A549 (cell line): ENCODE data around the gene MYL6. TPM values are rescaled to one million over a fixed set of nuclear protein-coding genes. Genes with fewer than 3 reads are reported as not detected.

Source experiments
- ATAC-seq, 2 experiments: fragments of 200-7000 bp in 1 of 2; fragments of >200 bp in 1 of 2; cut with Nextera tagmentation in 1 of 2; cut with Tn5 transposase in 1 of 2; 3 replicates each; pipeline versions ENCODE4 v1.8.0 to v1.9.1; 2018 to 2020; ENCODE audit warnings: mild to moderate bottlenecking in 1 of 2, moderate library complexity in 1 of 2
- CTCF ChIA-PET: fragments of 300-600 bp; sonication (Branson Sonifier 250); formaldehyde crosslinking; extraction: SDS; loops from one replicate; lab custom pipeline; 2021; ENCODE audit warnings: antibody characterized with exemption, inconsistent platforms; lab: Yijun Ruan, JAX
- POLR2A ChIA-PET: fragments of 350-600 bp; formaldehyde crosslinking; extraction: SDS; loops from one replicate; lab custom pipeline; 2021; ENCODE audit warnings: antibody characterized with exemption, inconsistent platforms; lab: Yijun Ruan, JAX
- DNase-seq, 2 experiments: peaks; one replicate each; pipeline versions ENCODE4 v3.0.0 to v3.0.0-alpha.2; 2011 to 2016; ENCODE audit warnings: low read depth in 1 of 2, low spot score in 1 of 2
- FAIRE-seq: peaks from 2 replicates; lab custom pipeline; 2011; peaks lifted over from hg19 to GRCh38; lab: Jason Lieb, UNC
- H3K27ac ChIP-seq, 2 experiments: fragments of >200 bp; sonication (Bioruptor Twin); formaldehyde crosslinking; 3 replicates each; pipeline ENCODE4 v1.5.1; 2016 to 2017
- H3K4me1 ChIP-seq: fragments of >200 bp; sonication (Bioruptor Twin); formaldehyde crosslinking; 3 replicates; pipeline ENCODE4 v1.6.1; 2016
- H3K4me2 ChIP-seq: fragments of >200 bp; sonication (Bioruptor Twin); formaldehyde crosslinking; 3 replicates; pipeline ENCODE4 v1.6.1; 2016
- H3K4me3 ChIP-seq: fragments of >200 bp; sonication (Bioruptor Twin); formaldehyde crosslinking; 3 replicates; pipeline ENCODE4 v1.5.1; 2016
- H3K9me3 ChIP-seq: fragments of >200 bp; sonication (Bioruptor Twin); formaldehyde crosslinking; 3 replicates; pipeline ENCODE4 v1.6.1; 2016
- CBX2 ChIP-seq: fragments of 200-600 bp; sonication (generic); IDR thresholded peaks from 2 replicates; pipeline ENCODE4 v1.6.1; 2016; ENCODE audit warnings: low read depth, mild to moderate bottlenecking, borderline replicate concordance
- CHD2 ChIP-seq: fragments of 150-350 bp; IDR thresholded peaks from 2 replicates; pipeline ENCODE4 v1.6.1; 2014; ENCODE audit warnings: low read length; ENCODE audit not compliant: partially characterized antibody
- EHF ChIP-seq: fragments of 250-450 bp; sonication (Bioruptor Pico); IDR thresholded peaks from 2 replicates; pipeline ENCODE4 v1.5.0; 2020; ENCODE audit warnings: mild to moderate bottlenecking
- ELK1 ChIP-seq: fragments of 150-350 bp; IDR thresholded peaks from 2 replicates; pipeline ENCODE4 v1.6.1; 2014; ENCODE audit warnings: low read depth, mild to moderate bottlenecking, low read length
- ESRRA ChIP-seq: fragments of 150-350 bp; IDR thresholded peaks from 2 replicates; pipeline ENCODE4 v1.6.1; 2014; ENCODE audit warnings: mild to moderate bottlenecking, low read length, borderline replicate concordance
- FOXS1 ChIP-seq: fragments of 250-450 bp; sonication (Bioruptor Pico); IDR thresholded peaks from 2 replicates; pipeline ENCODE4 v1.5.0; 2020; ENCODE audit warnings: mild to moderate bottlenecking, moderate library complexity
- KDM5A ChIP-seq: fragments of 200-600 bp; sonication (generic); IDR thresholded peaks from 2 replicates; pipeline ENCODE4 v1.6.1; 2016; ENCODE audit warnings: antibody characterized with exemption, mild to moderate bottlenecking
- MAFK ChIP-seq: fragments of 450-650 bp; IDR thresholded peaks from 2 replicates; pipeline ENCODE4 v1.6.1; 2014; ENCODE audit not compliant: partially characterized antibody
- MAX ChIP-seq: IDR thresholded peaks from 2 replicates; pipeline ENCODE4 v1.6.1; 2012
- MYC ChIP-seq: IDR thresholded peaks from 2 replicates; pipeline ENCODE4 v1.6.1; 2012; ENCODE audit warnings: mild to moderate bottlenecking, inconsistent platforms, low read length, improper control_type of control experiment, borderline replicate concordance
- NPAS2 ChIP-seq: fragments of 250-450 bp; sonication (Bioruptor Pico); IDR thresholded peaks from 2 replicates; pipeline ENCODE4 v1.8.0; 2022; ENCODE audit warnings: mild to moderate bottlenecking, moderate library complexity, borderline replicate concordance
- POLR2AphosphoS2 ChIP-seq: conservative IDR thresholded peaks from 2 replicates; pipeline ENCODE4 v1.6.1; 2012; ENCODE audit warnings: low read length, improper control_type of control experiment, inconsistent platforms
- RCOR1 ChIP-seq: fragments of 150-350 bp; IDR thresholded peaks from 2 replicates; pipeline ENCODE4 v1.6.1; 2014; ENCODE audit warnings: antibody characterized with exemption, low read length, low read depth
- RFX5 ChIP-seq: fragments of 450-650 bp; IDR thresholded peaks from 2 replicates; pipeline ENCODE4 v1.7.1; 2014; ENCODE audit warnings: antibody characterized with exemption, mild to moderate bottlenecking, moderate library complexity
- SREBF2 ChIP-seq: fragments of 450-650 bp; IDR thresholded peaks from 2 replicates; pipeline ENCODE4 v1.6.1; 2014; ENCODE audit warnings: mild to moderate bottlenecking, moderate library complexity
- USF2 ChIP-seq: fragments of 450-650 bp; IDR thresholded peaks from 2 replicates; pipeline ENCODE4 v1.6.1; 2014; ENCODE audit warnings: antibody characterized with exemption
- ZC3H11A ChIP-seq: fragments of 450-650 bp; IDR thresholded peaks from 2 replicates; pipeline ENCODE4 v1.6.1; 2014; ENCODE audit warnings: antibody characterized with exemption, mild to moderate bottlenecking
- WGBS: methylation state at CpG from one replicate; pipeline ENCODE4 v1.1.6; 2017; ENCODE audit errors: missing lambda C conversion rate; 5-methylcytosine and 5-hydroxymethylcytosine counted together
- polyA plus RNA-seq, 4 experiments: library from polyadenylated mRNA; depleted of rRNA in 3 of 4; stranded (reverse); fragments of >200 nt; fragmentation: RNase III in 1 of 4; extraction: RNeasy Plus Mini Kit Qiagen cat#74134 plus additional on column Dnase treatment in 1 of 4; gene quantifications; 2 replicates in 3 of 4; 3 replicates in 1 of 4; pipeline ENCODE4 v1.2.3, GENCODE V29; 2011 to 2017
- TF ChIP-seq, protein P1 (sequence below): fragments of 200-600 bp; sonication (generic); IDR thresholded peaks from 2 replicates; pipeline ENCODE4 v1.6.1; 2016; ENCODE audit warnings: antibody characterized with exemption, mild to moderate bottlenecking, moderate library complexity
- TF ChIP-seq, protein P2 (sequence below): fragments of >200 bp; sonication (Bioruptor Twin); formaldehyde crosslinking; IDR thresholded peaks from 3 replicates; pipeline ENCODE4 v1.5.1; 2016
- TF ChIP-seq, protein P3 (sequence below): fragments of >200 bp; sonication (Bioruptor Twin); formaldehyde crosslinking; IDR thresholded peaks from 3 replicates; pipeline ENCODE4 v1.6.1; 2016

The MYL6 gene
- polyA plus RNA-seq, 2 of the 4 experiments (the other 2 are of a cell fraction), result 2,307 to 3,268 TPM

GRCh38 chr12:56154246-56154771 lies 3.9 kb upstream of the MYL6 start:
- CTCF ChIA-PET, result interaction anchor here (1.2 to 10.2 kb wide), 6 partner anchors 10 to 36 kb away, joined by 3 to 98 read pairs (median 12); partner anchors contain the start of genes ESYT1, SMARCC2 and ZC3H10

GRCh38 chr12:56154818-56155217 lies 3.3 kb upstream of the MYL6 start:
- TF ChIP-seq KDM5A (no peak), MAFK (no peak), ZC3H11A (no peak), RFX5 (no peak), RCOR1 (no peak), ESRRA (no peak), POLR2AphosphoS2 (no peak)
- Histone ChIP-seq H3K4me1 (peaks cover 24% of the 10 kb centered on the region), H3K4me2 (no peak overlapping the region), H3K27ac (no peak overlapping the region), H3K9me3 (no peaks in the 10 kb centered on the region), H3K4me3 (no peak overlapping the region)
- FAIRE-seq (no peak), DNase-seq (no peak), ATAC-seq (no peak)
- ChIA-PET CTCF (interaction anchor here (1.3 to 10.2 kb wide), 5 partner anchors 11 to 35 kb away, joined by 4 to 98 read pairs (median 19); partner anchors contain the start of genes ESYT1, SMARCC2 and ZC3H10), POLR2A (no interaction called here)
- WGBS, result 93% methylated on average over 5 of the region's 5 CpGs

More at GRCh38 chr12:56154246-56154771, 3.9 kb upstream of the MYL6 start:
- Histone ChIP-seq H3K9me3 (no peaks in the 10 kb centered on the region), H3K4me2 (no peak overlapping the region), H3K4me3 (no peak overlapping the region), H3K27ac (no peak overlapping the region), H3K4me1 (peaks cover 21% of the 10 kb centered on the region; the same call in 2 of the 3 replicates)
- no peak for DNase-seq
- POLR2A ChIA-PET, result interaction anchor here (0.6 kb wide), 1 partner anchor 13 kb away, joined by 4 read pairs; no protein-coding TSS in a partner anchor
- TF ChIP-seq ELK1 (no peak), FOXS1 (CRISPR knock-in tag) (no peak), CHD2 (no peak), USF2 (no peak), CBX2 (no peak), RFX5 (no peak)
- no peak for ATAC-seq
- no peak for FAIRE-seq
- WGBS, result 100% methylated on average over 1 of the region's 1 CpG

DNA sequence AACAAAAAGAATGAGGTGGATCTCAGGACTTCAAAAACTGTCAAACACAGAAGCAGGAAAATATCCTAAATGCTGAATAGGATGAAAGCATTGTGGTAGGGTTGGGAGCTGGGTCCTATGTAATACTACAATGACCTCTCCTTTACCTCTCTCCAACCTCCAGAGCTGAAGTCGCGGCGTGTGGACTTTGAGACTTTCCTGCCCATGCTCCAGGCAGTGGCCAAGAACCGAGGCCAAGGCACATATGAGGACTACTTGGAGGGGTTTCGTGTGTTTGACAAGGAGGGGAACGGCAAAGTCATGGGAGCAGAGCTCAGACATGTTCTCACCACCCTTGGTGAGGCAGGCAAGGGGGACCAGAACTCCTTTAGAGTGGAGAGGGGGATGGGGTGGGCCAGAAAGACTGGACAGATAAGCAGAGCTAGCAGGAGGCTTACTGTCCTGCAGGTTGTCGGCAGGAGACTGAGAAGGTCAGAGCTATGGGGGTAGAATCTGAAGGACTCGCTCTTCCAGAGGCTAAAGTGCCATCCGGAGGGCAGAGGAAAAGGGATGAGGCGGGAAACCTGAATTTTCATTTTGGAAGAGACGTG lies 2.8 kb upstream of the MYL6 start:
- no peak for ATAC-seq
- ChIA-PET POLR2A (no interaction called here), CTCF (interaction anchor here (1.8 to 10.2 kb wide), 4 partner anchors 11 to 36 kb away, joined by 5 to 98 read pairs (median 26); partner anchors contain the start of genes ESYT1, SMARCC2 and ZC3H10)
- Histone ChIP-seq H3K4me2 (no peak overlapping the region), H3K27ac (no peak overlapping the region), H3K4me3 (no peak overlapping the region), H3K4me1 (peaks cover 30% of the 10 kb centered on the region), H3K9me3 (no peaks in the 10 kb centered on the region)
- WGBS, result 83% methylated on average over 11 of the region's 11 CpGs
- TF ChIP-seq EHF (CRISPR knock-in tag), result no peak
- TF ChIP-seq, protein P1, sequence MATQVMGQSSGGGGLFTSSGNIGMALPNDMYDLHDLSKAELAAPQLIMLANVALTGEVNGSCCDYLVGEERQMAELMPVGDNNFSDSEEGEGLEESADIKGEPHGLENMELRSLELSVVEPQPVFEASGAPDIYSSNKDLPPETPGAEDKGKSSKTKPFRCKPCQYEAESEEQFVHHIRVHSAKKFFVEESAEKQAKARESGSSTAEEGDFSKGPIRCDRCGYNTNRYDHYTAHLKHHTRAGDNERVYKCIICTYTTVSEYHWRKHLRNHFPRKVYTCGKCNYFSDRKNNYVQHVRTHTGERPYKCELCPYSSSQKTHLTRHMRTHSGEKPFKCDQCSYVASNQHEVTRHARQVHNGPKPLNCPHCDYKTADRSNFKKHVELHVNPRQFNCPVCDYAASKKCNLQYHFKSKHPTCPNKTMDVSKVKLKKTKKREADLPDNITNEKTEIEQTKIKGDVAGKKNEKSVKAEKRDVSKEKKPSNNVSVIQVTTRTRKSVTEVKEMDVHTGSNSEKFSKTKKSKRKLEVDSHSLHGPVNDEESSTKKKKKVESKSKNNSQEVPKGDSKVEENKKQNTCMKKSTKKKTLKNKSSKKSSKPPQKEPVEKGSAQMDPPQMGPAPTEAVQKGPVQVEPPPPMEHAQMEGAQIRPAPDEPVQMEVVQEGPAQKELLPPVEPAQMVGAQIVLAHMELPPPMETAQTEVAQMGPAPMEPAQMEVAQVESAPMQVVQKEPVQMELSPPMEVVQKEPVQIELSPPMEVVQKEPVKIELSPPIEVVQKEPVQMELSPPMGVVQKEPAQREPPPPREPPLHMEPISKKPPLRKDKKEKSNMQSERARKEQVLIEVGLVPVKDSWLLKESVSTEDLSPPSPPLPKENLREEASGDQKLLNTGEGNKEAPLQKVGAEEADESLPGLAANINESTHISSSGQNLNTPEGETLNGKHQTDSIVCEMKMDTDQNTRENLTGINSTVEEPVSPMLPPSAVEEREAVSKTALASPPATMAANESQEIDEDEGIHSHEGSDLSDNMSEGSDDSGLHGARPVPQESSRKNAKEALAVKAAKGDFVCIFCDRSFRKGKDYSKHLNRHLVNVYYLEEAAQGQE, result no peak
- no peak for TF ChIP-seq MAX
- no peak for TF ChIP-seq NPAS2
- TF ChIP-seq, protein P2, sequence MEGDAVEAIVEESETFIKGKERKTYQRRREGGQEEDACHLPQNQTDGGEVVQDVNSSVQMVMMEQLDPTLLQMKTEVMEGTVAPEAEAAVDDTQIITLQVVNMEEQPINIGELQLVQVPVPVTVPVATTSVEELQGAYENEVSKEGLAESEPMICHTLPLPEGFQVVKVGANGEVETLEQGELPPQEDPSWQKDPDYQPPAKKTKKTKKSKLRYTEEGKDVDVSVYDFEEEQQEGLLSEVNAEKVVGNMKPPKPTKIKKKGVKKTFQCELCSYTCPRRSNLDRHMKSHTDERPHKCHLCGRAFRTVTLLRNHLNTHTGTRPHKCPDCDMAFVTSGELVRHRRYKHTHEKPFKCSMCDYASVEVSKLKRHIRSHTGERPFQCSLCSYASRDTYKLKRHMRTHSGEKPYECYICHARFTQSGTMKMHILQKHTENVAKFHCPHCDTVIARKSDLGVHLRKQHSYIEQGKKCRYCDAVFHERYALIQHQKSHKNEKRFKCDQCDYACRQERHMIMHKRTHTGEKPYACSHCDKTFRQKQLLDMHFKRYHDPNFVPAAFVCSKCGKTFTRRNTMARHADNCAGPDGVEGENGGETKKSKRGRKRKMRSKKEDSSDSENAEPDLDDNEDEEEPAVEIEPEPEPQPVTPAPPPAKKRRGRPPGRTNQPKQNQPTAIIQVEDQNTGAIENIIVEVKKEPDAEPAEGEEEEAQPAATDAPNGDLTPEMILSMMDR, result no peak
- TF ChIP-seq, protein P3, sequence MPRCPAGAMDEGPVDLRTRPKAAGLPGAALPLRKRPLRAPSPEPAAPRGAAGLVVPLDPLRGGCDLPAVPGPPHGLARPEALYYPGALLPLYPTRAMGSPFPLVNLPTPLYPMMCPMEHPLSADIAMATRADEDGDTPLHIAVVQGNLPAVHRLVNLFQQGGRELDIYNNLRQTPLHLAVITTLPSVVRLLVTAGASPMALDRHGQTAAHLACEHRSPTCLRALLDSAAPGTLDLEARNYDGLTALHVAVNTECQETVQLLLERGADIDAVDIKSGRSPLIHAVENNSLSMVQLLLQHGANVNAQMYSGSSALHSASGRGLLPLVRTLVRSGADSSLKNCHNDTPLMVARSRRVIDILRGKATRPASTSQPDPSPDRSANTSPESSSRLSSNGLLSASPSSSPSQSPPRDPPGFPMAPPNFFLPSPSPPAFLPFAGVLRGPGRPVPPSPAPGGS, result no peak
- TF ChIP-seq MYC, result no peak
- TF ChIP-seq SREBF2, result no peak
- DNase-seq, result no peak
- FAIRE-seq, result no peak
